Hepatocyte (in vitro differentiated cells): ENCODE results near the gene RUNX3. TPM values are rescaled to one million over a fixed set of nuclear protein-coding genes. Genes with fewer than 3 reads are reported as not detected.

Experiments
- DNase-seq: peaks from one replicate; pipeline ENCODE4 v3.0.0-alpha.2; 2016; ENCODE audit warnings: low spot score
- H2AFZ ChIP-seq: fragments of 200-600 bp; sonication (generic); 2 replicates; pipeline ENCODE4 v1.6.0; 2016; ENCODE audit warnings: antibody characterized with exemption, mild to moderate bottlenecking
- H3K27ac ChIP-seq: fragments of 200-600 bp; sonication (generic); 2 replicates; pipeline ENCODE4 v1.5.1; 2016; ENCODE audit warnings: mild to moderate bottlenecking
- H3K27me3 ChIP-seq: fragments of 200-600 bp; sonication (generic); 2 replicates; pipeline ENCODE4 v1.6.1; 2016
- H3K36me3 ChIP-seq: fragments of 200-600 bp; sonication (generic); replicated peaks from 2 replicates; pipeline ENCODE4 v1.5.1; 2016; ENCODE audit warnings: low read depth; ENCODE audit not compliant: insufficient read depth
- H3K4me1 ChIP-seq: fragments of 200-600 bp; sonication (generic); 2 replicates; pipeline ENCODE4 v1.5.1; 2016; ENCODE audit warnings: mild to moderate bottlenecking, moderate library complexity; ENCODE audit not compliant: insufficient read depth
- H3K4me2 ChIP-seq: fragments of 200-600 bp; sonication (generic); 2 replicates; pipeline ENCODE4 v1.6.0; 2016
- H3K4me3 ChIP-seq: fragments of 200-600 bp; sonication (generic); 2 replicates; pipeline ENCODE4 v1.5.1; 2016; ENCODE audit warnings: mild to moderate bottlenecking
- H3K79me2 ChIP-seq: fragments of 200-600 bp; sonication (generic); 2 replicates; pipeline ENCODE4 v1.6.0; 2017; ENCODE audit warnings: mild to moderate bottlenecking
- H3K9me2 ChIP-seq: fragments of 200-600 bp; sonication (generic); replicated peaks from 2 replicates; pipeline ENCODE4 v1.6.0; 2017; ENCODE audit warnings: mild to moderate bottlenecking; ENCODE audit not compliant: insufficient read depth
- H3K9me3 ChIP-seq: fragments of 200-600 bp; sonication (generic); 2 replicates; pipeline ENCODE4 v1.5.1; 2016; ENCODE audit warnings: low read depth, mild to moderate bottlenecking
- H4K20me1 ChIP-seq: fragments of 200-600 bp; sonication (generic); 2 replicates; pipeline ENCODE4 v1.6.0; 2016; ENCODE audit warnings: mild to moderate bottlenecking; ENCODE audit not compliant: insufficient read depth, poor library complexity, severe bottlenecking
- EZH2 ChIP-seq: fragments of 200-600 bp; sonication (generic); IDR thresholded peaks from 2 replicates; pipeline ENCODE4 v1.6.1; 2016; ENCODE audit warnings: antibody characterized with exemption, mild to moderate bottlenecking, borderline replicate concordance
- EZH2phosphoT487 ChIP-seq: fragments of 200-600 bp; sonication (generic); IDR thresholded peaks from one replicate; pipeline ENCODE4 v1.6.1; 2018; ENCODE audit warnings: antibody characterized with exemption, mild to moderate bottlenecking, low read depth, moderate library complexity; ENCODE audit not compliant: unreplicated experiment, severe bottlenecking
- WGBS: methylation state at CpG from one replicate; pipeline ENCODE4 v1.1.6; 2016; ENCODE audit warnings: low lambda C conversion rate; ENCODE audit errors: missing lambda C conversion rate; 5-methylcytosine and 5-hydroxymethylcytosine counted together
- polyA plus RNA-seq: library from polyadenylated mRNA; unstranded; fragments of >200 nt; fragmentation: Nextera tagmentation; extraction: Ambion mirVana; gene quantifications from 2 replicates; pipeline ENCODE4 v1.2.1, GENCODE V29; 2016
- total RNA-seq: library from RNA; depleted of rRNA; stranded (reverse); fragments of >200 nt; gene quantifications from 2 replicates; pipeline ENCODE4 v1.2.3, GENCODE V29; 2014
- TF ChIP-seq, protein P1 (sequence below): fragments of 200-600 bp; sonication (generic); IDR thresholded peaks from 2 replicates; pipeline ENCODE4 v1.5.1; 2016; ENCODE audit warnings: antibody characterized with exemption, mild to moderate bottlenecking; ENCODE audit not compliant: poor library complexity

Gene RUNX3
- total and polyA plus RNA-seq, 2 experiments from 2014 or later, result 0.13 to 0.16 TPM

DNA sequence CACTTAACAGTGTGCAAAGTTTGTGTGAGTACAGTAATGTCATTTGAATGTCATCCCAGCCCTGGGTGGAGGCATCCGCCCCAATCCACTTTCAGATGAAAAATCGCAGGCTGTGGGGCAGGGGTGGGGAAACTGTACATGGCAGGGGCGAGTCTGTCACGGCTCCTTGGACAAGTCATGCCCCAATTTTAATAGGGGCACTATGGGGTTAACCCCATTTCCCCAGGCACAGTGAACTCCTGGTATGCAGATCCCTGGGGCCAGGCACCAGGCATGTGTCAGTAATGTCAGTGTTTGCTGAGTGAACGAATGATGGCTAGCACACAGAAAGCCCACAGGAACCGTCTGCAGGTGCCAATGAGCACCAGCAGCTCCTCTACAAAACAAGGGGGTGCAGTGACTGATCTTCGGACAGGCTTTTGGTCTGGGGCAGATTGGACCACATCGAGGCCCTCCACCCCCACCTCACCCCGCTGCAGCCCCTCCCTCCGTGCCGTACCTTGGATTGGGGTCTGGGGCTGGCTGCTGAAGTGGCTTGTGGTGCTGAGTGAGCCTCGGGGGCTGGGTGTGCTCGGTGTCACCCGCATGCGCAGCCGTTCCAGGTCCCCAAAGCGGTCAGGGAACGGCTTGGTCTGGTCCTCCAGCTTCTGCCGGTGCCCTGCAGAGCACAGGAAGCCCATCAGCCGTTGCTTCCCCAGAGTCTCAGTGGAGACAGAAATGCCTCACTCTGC, 23.2 kb downstream of the RUNX3 start:
- H3K9me2 ChIP-seq, result no peaks in the 10 kb centered on the region
- H2AFZ ChIP-seq, result no peak overlapping the region
- no peak for DNase-seq
- H4K20me1 ChIP-seq, result no peaks in the 10 kb centered on the region
- no peak overlapping the region for H3K27ac ChIP-seq
- H3K9me3 ChIP-seq, result no peaks in the 10 kb centered on the region
- H3K4me2 ChIP-seq, result no peak overlapping the region
- 96% methylated on average over 20 of the region's 20 CpGs for whole genome bisulfite sequencing
- H3K27me3 ChIP-seq, result no peaks in the 10 kb centered on the region
- no peaks in the 10 kb centered on the region for H3K4me1 ChIP-seq
- H3K4me3 ChIP-seq, result no peak overlapping the region
- no peaks in the 10 kb centered on the region for H3K79me2 ChIP-seq
- TF ChIP-seq EZH2 (no peak), EZH2phosphoT487 (no peak)
- TF ChIP-seq, protein P1, sequence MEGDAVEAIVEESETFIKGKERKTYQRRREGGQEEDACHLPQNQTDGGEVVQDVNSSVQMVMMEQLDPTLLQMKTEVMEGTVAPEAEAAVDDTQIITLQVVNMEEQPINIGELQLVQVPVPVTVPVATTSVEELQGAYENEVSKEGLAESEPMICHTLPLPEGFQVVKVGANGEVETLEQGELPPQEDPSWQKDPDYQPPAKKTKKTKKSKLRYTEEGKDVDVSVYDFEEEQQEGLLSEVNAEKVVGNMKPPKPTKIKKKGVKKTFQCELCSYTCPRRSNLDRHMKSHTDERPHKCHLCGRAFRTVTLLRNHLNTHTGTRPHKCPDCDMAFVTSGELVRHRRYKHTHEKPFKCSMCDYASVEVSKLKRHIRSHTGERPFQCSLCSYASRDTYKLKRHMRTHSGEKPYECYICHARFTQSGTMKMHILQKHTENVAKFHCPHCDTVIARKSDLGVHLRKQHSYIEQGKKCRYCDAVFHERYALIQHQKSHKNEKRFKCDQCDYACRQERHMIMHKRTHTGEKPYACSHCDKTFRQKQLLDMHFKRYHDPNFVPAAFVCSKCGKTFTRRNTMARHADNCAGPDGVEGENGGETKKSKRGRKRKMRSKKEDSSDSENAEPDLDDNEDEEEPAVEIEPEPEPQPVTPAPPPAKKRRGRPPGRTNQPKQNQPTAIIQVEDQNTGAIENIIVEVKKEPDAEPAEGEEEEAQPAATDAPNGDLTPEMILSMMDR, result no peak
- H3K36me3 ChIP-seq, result no peaks in the 10 kb centered on the region

DNA sequence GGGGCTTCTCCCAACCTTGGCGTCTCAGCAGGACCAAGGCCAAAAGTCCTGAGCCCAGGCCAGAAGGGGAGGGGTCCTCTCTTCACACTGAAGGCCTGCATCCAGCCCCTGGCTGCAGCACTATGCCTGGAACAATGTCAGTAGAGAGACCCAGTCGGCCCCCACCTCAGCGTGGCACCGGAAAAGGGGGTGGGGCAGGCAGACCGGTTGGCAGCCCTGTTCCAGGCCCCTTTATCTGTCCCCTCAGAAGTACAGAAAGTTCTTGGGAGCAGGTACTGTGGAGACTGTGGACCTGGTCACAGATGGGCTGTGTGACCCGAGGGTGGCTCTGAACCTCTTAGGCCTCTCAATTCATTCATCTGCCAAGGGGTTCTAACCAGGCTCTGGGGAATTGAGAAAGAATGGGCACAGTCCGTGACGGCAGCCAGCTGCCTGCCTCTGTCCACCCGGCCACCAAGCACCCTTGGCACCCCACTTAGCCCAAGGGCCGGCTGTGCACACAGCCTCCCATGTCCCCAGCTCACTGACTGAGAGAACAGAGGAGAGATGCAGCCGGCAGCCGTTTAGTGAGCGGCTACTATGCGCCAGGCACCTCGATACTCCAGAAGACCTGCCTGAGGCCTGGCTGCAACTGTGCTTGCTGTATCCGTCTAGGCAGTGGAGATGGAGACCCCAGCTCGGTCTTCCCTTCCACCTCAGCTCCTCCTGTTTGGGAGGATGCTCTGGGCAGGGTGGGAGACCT, 23.9 kb downstream of the RUNX3 start:
- H2AFZ ChIP-seq, result no peak overlapping the region
- H3K9me2 ChIP-seq, result no peaks in the 10 kb centered on the region
- no peaks in the 10 kb centered on the region for H3K9me3 ChIP-seq
- no peak overlapping the region for H3K4me3 ChIP-seq
- H3K36me3 ChIP-seq, result no peaks in the 10 kb centered on the region
- H3K27ac ChIP-seq, result no peak overlapping the region
- 87% methylated on average over 17 of the region's 17 CpGs for WGBS
- no peaks in the 10 kb centered on the region for H3K4me1 ChIP-seq
- no peaks in the 10 kb centered on the region for H3K27me3 ChIP-seq
- H3K4me2 ChIP-seq, result no peak overlapping the region
- H3K79me2 ChIP-seq, result no peaks in the 10 kb centered on the region
- DNase-seq, result no peak
- no peaks in the 10 kb centered on the region for H4K20me1 ChIP-seq
- TF ChIP-seq EZH2 (no peak), EZH2phosphoT487 (no peak)
- TF ChIP-seq, protein P1, result no peak

- Histone ChIP-seq H3K79me2 (no peaks in the 10 kb centered on the region), H3K36me3 (no peaks in the 10 kb centered on the region), H3K4me2 (no peak overlapping the region), H3K9me3 (no peaks in the 10 kb centered on the region), H3K27me3 (no peaks in the 10 kb centered on the region), H3K4me1 (no peaks in the 10 kb centered on the region), H3K27ac (no peak overlapping the region), H2AFZ (no peak overlapping the region), H3K9me2 (no peaks in the 10 kb centered on the region), H4K20me1 (no peaks in the 10 kb centered on the region), H3K4me3 (no peak overlapping the region)
- no peak for DNase-seq
- WGBS, result 90% methylated on average over 13 of the region's 13 CpGs
- TF ChIP-seq, protein P1, result no peak
- no peak for TF ChIP-seq EZH2
Observed at GRCh38 chr1:24905355-24905978, 24.6 kb downstream of the RUNX3 start.
